DMS153 treated with DMSO at 0.1 percent for 48 hours (cell line): ENCODE data around the gene IL24.
"Not testable (repeated sequence)": the region's sequence is repeated elsewhere in the genome, so short reads cannot be mapped to it uniquely, and the experiment has no call there.

Experiments
- DNase-seq: peaks from one replicate; lab custom pipeline; 2025; ENCODE audit not compliant: unreplicated experiment; lab: John Stamatoyannopoulos, UW

Gene IL24, protein sequence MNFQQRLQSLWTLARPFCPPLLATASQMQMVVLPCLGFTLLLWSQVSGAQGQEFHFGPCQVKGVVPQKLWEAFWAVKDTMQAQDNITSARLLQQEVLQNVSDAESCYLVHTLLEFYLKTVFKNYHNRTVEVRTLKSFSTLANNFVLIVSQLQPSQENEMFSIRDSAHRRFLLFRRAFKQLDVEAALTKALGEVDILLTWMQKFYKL

GRCh38 chr1:206897175-206897574, at the start of gene IL24:
Gene IL24 (plus strand): TSS chr1:206897443. CDS start chr1:206897833, 390 bp downstream.
- DNase-seq: no peak

- DNase-seq: no peak
These were observed 49.3 kb upstream of the IL24 start for GRCh38 chr1:206847946-206848345.

DNA sequence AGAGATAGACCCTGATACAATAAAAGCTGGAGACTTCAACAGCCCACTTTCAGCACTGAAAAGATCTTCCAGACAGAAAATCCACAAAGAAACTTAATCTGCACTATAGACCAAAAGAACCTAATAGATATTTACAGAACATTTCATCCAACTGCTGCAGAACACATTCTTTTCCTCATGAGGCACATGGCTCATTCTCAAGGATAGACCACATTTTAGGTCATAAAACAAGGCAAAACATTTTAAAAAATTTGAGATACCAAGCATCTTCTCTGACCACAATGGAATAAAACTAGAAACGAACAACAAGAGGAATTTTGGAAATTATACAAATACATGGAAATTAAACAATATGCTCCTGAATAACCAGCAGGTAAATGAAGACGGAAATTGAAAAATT, 46.8 kb upstream of the IL24 start:
- no peak for DNase-seq

GRCh38 chr1:206851341-206852010, 45.8 kb upstream of the IL24 start:
- DNase-seq: no peak

- DNase-seq: not testable (repeated sequence)
These were observed 44.6 kb upstream of the IL24 start for GRCh38 chr1:206852662-206853061.

DNA sequence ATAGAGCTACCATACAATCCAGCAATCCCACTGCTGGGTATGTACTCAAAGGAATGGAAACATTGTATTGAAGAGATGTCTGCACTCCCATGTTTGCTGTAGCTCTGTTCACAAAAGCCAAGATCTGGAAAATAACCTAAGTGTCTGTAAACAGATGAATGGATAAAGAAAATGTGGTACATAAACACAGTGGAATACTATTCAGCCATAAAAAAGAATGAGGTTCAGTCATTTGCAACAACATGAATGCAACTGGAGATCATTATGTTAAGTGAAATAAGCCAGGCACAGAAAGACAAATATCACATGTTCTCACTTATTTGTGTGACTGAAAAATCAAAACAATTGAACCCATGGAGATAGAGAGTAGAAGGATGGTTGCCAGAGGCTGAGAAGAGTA, 43.5 kb upstream of the IL24 start:
- DNase-seq: not testable (repeated sequence)

GRCh38 chr1:206854401-206855129, 42.7 kb upstream of the IL24 start:
- DNase-seq: no peak

DNA sequence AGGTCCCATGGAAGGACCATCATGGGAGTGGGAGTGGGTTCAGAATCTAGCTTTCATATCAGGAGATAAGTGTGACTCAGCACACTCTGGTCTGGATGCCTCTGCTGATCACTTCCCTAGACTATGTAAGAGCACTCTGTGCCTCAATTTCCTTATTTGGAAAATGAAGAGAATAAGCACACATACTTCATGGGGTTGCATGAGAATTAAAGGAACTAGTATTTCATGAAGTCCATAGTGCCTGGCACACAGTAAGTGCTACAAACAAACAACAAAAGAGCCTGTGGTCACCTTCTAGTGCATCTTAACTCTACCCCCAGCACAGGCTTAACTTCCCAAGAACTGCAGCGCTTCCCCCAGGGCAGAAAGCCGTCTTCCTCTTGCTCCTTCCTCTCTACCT, 41.4 kb upstream of the IL24 start:
- no peak for DNase-seq

GRCh38 chr1:206856674-206857464, 40.4 kb upstream of the IL24 start:
- DNase-seq: no peak

DNA sequence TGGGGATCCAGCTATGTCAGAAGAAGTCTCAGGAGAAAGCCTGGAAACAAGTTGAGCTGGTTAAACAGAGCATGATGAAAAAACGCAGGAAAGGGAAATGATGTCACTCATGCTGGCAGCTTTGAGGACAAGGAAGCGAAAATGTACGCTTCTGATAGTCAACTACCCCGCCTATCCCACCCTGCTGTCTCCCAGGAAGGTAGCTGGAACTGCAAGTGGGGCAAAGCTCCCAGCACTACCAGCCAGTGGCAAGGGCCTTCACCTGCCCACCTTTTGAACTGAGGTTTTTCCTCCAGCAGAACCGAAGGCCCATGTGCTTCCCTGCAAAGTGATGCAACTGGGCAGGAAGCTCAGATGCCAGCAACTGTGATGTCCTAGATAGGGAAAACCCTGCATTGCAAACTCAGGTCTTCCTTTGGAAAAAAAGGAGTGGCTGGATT, 38.1 kb upstream of the IL24 start:
- DNase-seq: no peak

GRCh38 chr1:206860165-206860564, 37.1 kb upstream of the IL24 start:
- no peak for DNase-seq

- no peak for DNase-seq
These were observed 34.0 kb upstream of the IL24 start for GRCh38 chr1:206863266-206863665.

DNA sequence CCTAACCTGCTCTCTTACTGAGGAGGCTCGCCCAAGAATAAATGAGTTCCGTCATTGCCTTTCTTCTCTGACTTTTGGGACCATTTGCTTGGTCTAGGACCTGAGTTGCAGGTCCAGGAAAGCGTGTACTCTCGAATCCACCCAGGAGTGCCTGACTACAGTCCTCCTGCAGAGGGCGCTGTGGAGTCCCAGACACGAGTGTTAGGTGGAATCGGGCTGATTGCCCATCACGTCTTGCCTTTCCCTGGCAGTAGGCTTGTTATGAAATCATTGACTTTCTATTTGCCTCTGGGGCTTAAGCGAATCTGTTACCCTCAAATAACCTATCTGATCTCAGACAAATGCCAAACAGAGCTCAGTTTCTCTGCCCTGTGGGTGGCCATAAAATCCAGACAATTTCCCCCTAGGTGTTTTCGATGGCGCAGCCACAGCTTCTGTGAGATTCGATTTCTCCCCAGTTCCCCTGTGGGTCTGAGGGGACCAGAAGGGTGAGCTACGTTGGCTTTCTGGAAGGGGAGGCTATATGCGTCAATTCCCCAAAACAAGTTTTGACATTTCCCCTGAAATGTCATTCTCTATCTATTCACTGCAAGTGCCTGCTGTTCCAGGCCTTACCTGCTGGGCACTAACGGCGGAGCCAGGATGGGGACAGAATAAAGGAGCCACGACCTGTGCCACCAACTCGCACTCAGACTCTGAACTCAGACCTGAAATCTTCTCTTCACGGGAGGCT, 32.1 kb upstream of the IL24 start, which contains the start of gene IL20:
Gene IL20 (plus strand): TSS at position 685 of the 733 bp plus-strand sequence. CDS start 230 bp downstream, outside the sequence.
- peak; percentile 67 for DNase-seq

DNA sequence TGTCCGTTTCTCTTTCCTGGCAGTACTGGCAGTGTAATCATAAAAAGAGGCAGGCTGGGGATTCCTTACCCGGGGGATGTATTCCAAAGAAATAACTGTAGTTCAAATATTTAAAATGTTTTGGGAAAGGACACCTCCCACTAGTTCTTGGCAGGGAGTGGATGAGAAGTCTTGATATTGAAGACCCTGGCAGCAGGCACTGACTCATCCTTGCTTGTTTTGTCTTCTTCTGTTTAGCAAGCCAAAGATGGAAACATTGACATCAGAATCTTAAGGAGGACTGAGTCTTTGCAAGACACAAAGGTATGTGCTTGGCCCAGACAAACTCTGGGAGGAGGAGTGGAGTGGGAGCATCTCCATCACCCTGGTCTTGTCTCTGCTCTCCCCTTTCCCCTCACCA, 31.2 kb upstream of the IL24 start:
- no peak for DNase-seq

- DNase-seq: no peak
These were observed 30.0 kb upstream of the IL24 start for GRCh38 chr1:206867239-206867638.

- no peak for DNase-seq
These were observed 29.5 kb upstream of the IL24 start for GRCh38 chr1:206867716-206868115.

GRCh38 chr1:206868264-206868663, 29.0 kb upstream of the IL24 start:
- no peak for DNase-seq

DNA sequence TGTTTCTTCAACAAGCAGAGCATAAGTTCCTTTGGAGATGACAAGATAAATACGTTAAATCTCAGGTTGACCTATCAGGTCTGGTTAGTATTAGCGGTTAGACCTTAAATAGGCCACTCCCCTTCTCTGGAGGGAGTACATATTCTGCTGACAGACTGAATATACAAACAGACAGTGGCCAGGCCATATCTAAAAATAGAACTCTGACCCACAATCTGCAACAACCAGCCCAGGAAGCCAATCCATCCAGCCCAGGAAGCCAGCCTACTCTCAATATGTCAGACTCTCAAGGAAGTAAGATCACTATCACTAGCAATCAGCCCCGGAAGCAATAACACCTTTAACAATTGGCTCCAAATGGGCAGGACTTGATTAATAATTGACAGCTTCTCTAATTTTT, 25.1 kb upstream of the IL24 start:
- no peak for DNase-seq

DNA sequence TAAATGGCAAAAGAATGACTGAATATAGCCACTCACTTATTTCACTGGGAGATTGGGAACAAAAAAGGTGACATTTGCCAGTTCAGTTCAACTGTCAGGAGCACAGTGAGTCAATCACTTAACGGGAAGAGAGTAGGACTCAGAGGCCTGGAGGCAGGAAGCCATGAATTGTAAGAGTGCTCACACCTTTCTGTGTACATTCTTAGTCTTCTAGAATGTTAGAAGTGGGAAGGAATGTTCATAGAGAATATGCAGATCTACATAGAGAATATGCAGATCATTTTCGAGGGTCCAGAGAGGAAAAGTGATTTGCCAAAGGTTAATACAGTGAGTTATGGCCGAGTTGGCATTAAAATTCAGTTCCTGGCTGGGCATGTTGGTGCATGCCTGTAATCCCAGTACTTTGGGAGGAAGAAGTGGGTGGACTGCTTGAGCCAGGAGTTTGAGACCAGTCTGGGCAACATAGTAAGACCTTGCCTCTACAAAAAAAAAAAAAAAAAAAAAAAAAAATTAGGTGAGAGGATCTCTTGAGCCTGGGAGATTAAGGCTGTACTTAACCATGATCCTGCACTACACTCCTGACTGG, 23.5 kb upstream of the IL24 start:
- DNase-seq: no peak

DNA sequence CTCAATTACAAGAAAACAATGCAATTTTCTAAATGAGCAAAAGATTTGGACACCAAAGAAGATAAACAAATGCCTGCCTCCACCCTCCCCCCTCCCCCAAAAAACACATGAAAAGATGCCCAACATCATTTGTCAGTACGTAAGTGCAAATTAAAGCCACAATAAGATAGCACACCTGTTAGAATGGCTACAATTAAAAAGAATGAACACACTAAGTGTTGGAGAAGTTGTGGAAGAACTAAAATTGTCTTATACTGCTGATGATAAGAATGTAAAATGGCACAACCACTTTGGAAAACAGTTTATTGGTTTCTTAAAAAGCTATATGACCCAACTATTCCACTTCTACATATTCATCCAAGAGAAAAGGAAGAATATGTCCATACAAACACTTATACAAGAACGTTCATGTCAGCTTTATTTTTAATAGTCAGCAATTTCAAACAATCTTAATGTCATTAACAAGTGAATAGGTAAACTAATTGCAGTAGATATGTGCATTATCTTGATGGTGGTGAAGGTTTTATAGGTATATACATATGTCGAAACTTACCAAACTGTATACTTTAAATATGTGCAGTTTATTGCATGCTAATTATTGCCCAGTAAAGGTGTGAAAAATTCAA, 21.4 kb upstream of the IL24 start:
- DNase-seq: no peak
